H1 (cell line): ENCODE measurements around the gene SPEM3. TPM values are rescaled to one million over a fixed set of nuclear protein-coding genes. Genes with fewer than 3 reads are reported as not detected.

Source experiments
- CTCF ChIA-PET: fragments of 300-600 bp; sonication (Branson Sonifier 250); formaldehyde crosslinking; loops from one replicate; lab custom pipeline; 2021; ENCODE audit not compliant: partially characterized antibody; lab: Charles Lee
- POLR2A ChIA-PET: fragments of 300-600 bp; sonication (Branson Sonifier 250); formaldehyde crosslinking; loops from one replicate; lab custom pipeline; 2021; ENCODE audit warnings: inconsistent platforms; ENCODE audit not compliant: partially characterized antibody; lab: Charles Lee
- DNase-seq, 2 experiments: peaks; one replicate each; pipeline versions ENCODE4 v3.0.0 to v3.0.0-alpha.2; 2010 to 2022; ENCODE audit warnings: low spot score in 2 of 2, low read depth in 1 of 2, mixed read lengths in 1 of 2
- FAIRE-seq: peaks from 2 replicates; lab custom pipeline; 2011; peaks lifted over from hg19 to GRCh38; lab: Jason Lieb, UNC
- H2AFZ ChIP-seq: 2 replicates; pipeline ENCODE4 v1.8.1; 2012; ENCODE audit warnings: low read length, inconsistent platforms
- H2AK5ac ChIP-seq: 2 replicates; pipeline ENCODE4 v1.6.1; 2013; ENCODE audit warnings: low read depth, low read length
- H2BK120ac ChIP-seq: replicated peaks from 2 replicates; pipeline ENCODE3; 2013; ENCODE audit warnings: low read depth, low read length, inconsistent platforms
- H2BK12ac ChIP-seq: 2 replicates; pipeline ENCODE4 v1.6.1; 2013; ENCODE audit warnings: low read depth, low read length
- H2BK15ac ChIP-seq: 2 replicates; pipeline ENCODE4 v1.6.1; 2013; ENCODE audit warnings: low read length
- H2BK20ac ChIP-seq: 2 replicates; pipeline ENCODE4 v1.6.1; 2013; ENCODE audit warnings: low read length
- H2BK5ac ChIP-seq: 2 replicates; pipeline ENCODE4 v1.6.1; 2013; ENCODE audit warnings: low read depth, low read length
- H3K14ac ChIP-seq: 2 replicates; pipeline ENCODE4 v1.6.1; 2013; ENCODE audit warnings: inconsistent platforms; ENCODE audit not compliant: insufficient read length
- H3K18ac ChIP-seq: 2 replicates; pipeline ENCODE4 v1.6.1; 2013; ENCODE audit warnings: low read length; ENCODE audit errors: extremely low read depth
- H3K23ac ChIP-seq: 2 replicates; pipeline ENCODE4 v1.6.1; 2013; ENCODE audit warnings: inconsistent platforms; ENCODE audit not compliant: insufficient read length
- H3K23me2 ChIP-seq: 2 replicates; pipeline ENCODE4 v1.6.1; 2013; ENCODE audit warnings: low read depth, low read length
- H3K27ac ChIP-seq: 2 replicates; pipeline ENCODE4 v1.6.1; 2011; ENCODE audit warnings: low read depth, low read length, inconsistent platforms
- H3K27me3 ChIP-seq, 4 experiments: replicated peaks in 1 of 4; 1 replicate in 1 of 4; 2 replicates in 3 of 4; pipeline versions ENCODE4 v1.6.1 to v1.8.1; 2011 to 2013; ENCODE audit warnings: low read length in 3 of 4, mild to moderate bottlenecking in 3 of 4, inconsistent platforms in 2 of 4, mixed read lengths in 2 of 4, moderate library complexity in 1 of 4; ENCODE audit not compliant: control insufficient read depth in 3 of 4, insufficient read depth in 3 of 4; ENCODE audit errors: extremely low read depth in 1 of 4
- H3K36me3 ChIP-seq, 4 experiments: 2 replicates each; pipeline versions ENCODE4 v1.6.1 to v1.8.1; 2011 to 2013; ENCODE audit warnings: mild to moderate bottlenecking in 4 of 4, low read length in 3 of 4, moderate library complexity in 2 of 4, control low read depth in 1 of 4, inconsistent platforms in 1 of 4; ENCODE audit not compliant: insufficient read depth in 4 of 4, control insufficient read depth in 2 of 4
- H3K4ac ChIP-seq: replicated peaks from 2 replicates; pipeline ENCODE3; 2013; ENCODE audit warnings: low read length, low read depth, mixed read lengths, inconsistent platforms; ENCODE audit not compliant: insufficient read length
- H3K4me1 ChIP-seq, 4 experiments: replicated peaks in 1 of 4; 1 replicate in 1 of 4; 2 replicates in 3 of 4; pipeline versions ENCODE4 v1.6.1 to v1.8.1; 2011 to 2013; ENCODE audit warnings: low read length in 3 of 4, inconsistent platforms in 2 of 4, mixed read lengths in 1 of 4; ENCODE audit not compliant: insufficient read depth in 4 of 4, control insufficient read depth in 3 of 4
- H3K4me2 ChIP-seq, 2 experiments: 2 replicates each; pipeline versions ENCODE4 v1.6.1 to v1.8.1; 2011 to 2013; ENCODE audit warnings: low read depth in 2 of 2, low read length in 2 of 2, control low read depth in 1 of 2, inconsistent platforms in 1 of 2, mild to moderate bottlenecking in 1 of 2; ENCODE audit not compliant: insufficient read depth in 1 of 2
- H3K4me3 ChIP-seq, 4 experiments: fragments of 200-600, 300-600 bp in 1 of 4; sonication (generic), shearing (Covaris generic), sonication (Bioruptor Twin) in 1 of 4; 2 replicates each; pipeline versions ENCODE4 v1.5.1 to v1.8.1; 2011 to 2016; ENCODE audit warnings: low read length in 4 of 4, low read depth in 3 of 4, control low read depth in 2 of 4, inconsistent platforms in 2 of 4, mild to moderate bottlenecking in 2 of 4, mixed read lengths in 1 of 4, moderate library complexity in 1 of 4; ENCODE audit not compliant: insufficient read depth in 2 of 4; ENCODE audit errors: extremely low read depth in 1 of 4
- H3K56ac ChIP-seq: replicated peaks from 2 replicates; pipeline ENCODE3; 2013; ENCODE audit warnings: low read depth, mild to moderate bottlenecking, mixed read lengths, low read length, inconsistent platforms; ENCODE audit not compliant: insufficient read length
- H3K79me1 ChIP-seq: 2 replicates; pipeline ENCODE4 v1.6.1; 2013; ENCODE audit warnings: low read depth, low read length, control low read depth
- H3K79me2 ChIP-seq, 2 experiments: 2 replicates each; pipeline versions ENCODE4 v1.6.1 to v1.8.1; 2012 to 2013; ENCODE audit warnings: low read length in 2 of 2, mild to moderate bottlenecking in 2 of 2, inconsistent platforms in 1 of 2; ENCODE audit not compliant: insufficient read depth in 2 of 2, control insufficient read depth in 1 of 2
- H3K9ac ChIP-seq, 4 experiments: replicated peaks in 1 of 4; 1 replicate in 1 of 4; 2 replicates in 3 of 4; pipeline versions ENCODE4 v1.6.1 to v1.8.1; 2011 to 2013; ENCODE audit warnings: low read depth in 3 of 4, low read length in 3 of 4, control low read depth in 2 of 4, mild to moderate bottlenecking in 2 of 4, moderate library complexity in 2 of 4, inconsistent platforms in 1 of 4; ENCODE audit errors: extremely low read depth in 1 of 4
- H3K9me3 ChIP-seq, 2 experiments: 2 replicates each; pipeline versions ENCODE4 v1.6.1 to v1.8.1; 2012 to 2013; ENCODE audit warnings: mild to moderate bottlenecking in 2 of 2, moderate library complexity in 2 of 2, control low read depth in 1 of 2, inconsistent platforms in 1 of 2, low read depth in 1 of 2, low read length in 1 of 2, mixed read lengths in 1 of 2; ENCODE audit not compliant: insufficient read depth in 2 of 2
- H4K20me1 ChIP-seq, 2 experiments: replicated peaks in 1 of 2; 2 replicates each; pipeline versions ENCODE3 to v1.8.1; 2011 to 2013; ENCODE audit warnings: inconsistent platforms in 2 of 2, low read length in 2 of 2, mild to moderate bottlenecking in 1 of 2; ENCODE audit not compliant: insufficient read depth in 2 of 2, control insufficient read depth in 1 of 2
- H4K5ac ChIP-seq: 2 replicates; pipeline ENCODE4 v1.6.1; 2013; ENCODE audit warnings: low read length, low read depth, mixed read lengths, inconsistent platforms; ENCODE audit not compliant: insufficient read length
- H4K8ac ChIP-seq: 2 replicates; pipeline ENCODE4 v1.8.0; 2013; ENCODE audit warnings: mild to moderate bottlenecking, moderate library complexity, low read length, inconsistent platforms; ENCODE audit not compliant: insufficient read depth; ENCODE audit errors: extremely low read depth
- H4K91ac ChIP-seq: replicated peaks from 2 replicates; pipeline ENCODE3; 2013; ENCODE audit warnings: low read length, mixed read lengths, inconsistent platforms; ENCODE audit not compliant: insufficient read length
- CREB1 ChIP-seq: IDR thresholded peaks from 2 replicates; pipeline ENCODE4 v1.6.1; 2012; ENCODE audit warnings: inconsistent platforms
- E2F6 ChIP-seq: IDR thresholded peaks from 2 replicates; pipeline ENCODE4 v1.6.1; 2012; ENCODE audit warnings: inconsistent platforms
- HDAC2 ChIP-seq, 2 experiments: fragments of 300-600 bp in 1 of 2; sonication (generic) in 1 of 2; IDR thresholded peaks; 2 replicates each; pipeline ENCODE4 v1.6.1; 2011 to 2012; ENCODE audit warnings: low read depth in 2 of 2, low read length in 2 of 2, mild to moderate bottlenecking in 2 of 2, moderate library complexity in 2 of 2, borderline replicate concordance in 1 of 2, inconsistent platforms in 1 of 2
- KDM1A ChIP-seq: fragments of 200-600, 300-600 bp; sonication (generic); IDR thresholded peaks from 2 replicates; pipeline ENCODE4 v1.7.1; 2016; ENCODE audit warnings: mild to moderate bottlenecking, low read length, borderline replicate concordance
- NRF1 ChIP-seq: IDR thresholded peaks from 2 replicates; pipeline ENCODE4 v1.6.1; 2011; ENCODE audit warnings: mild to moderate bottlenecking, low read depth, low read length, improper control_type of control experiment
- RAD21 ChIP-seq, 2 experiments: IDR thresholded peaks in 1 of 2; conservative IDR thresholded peaks in 1 of 2; 2 replicates each; pipeline ENCODE4 v1.6.1; 2011; ENCODE audit warnings: low read depth in 2 of 2, low read length in 2 of 2, improper control_type of control experiment in 1 of 2, inconsistent platforms in 1 of 2, mild to moderate bottlenecking in 1 of 2, moderate library complexity in 1 of 2
- SP1 ChIP-seq: IDR thresholded peaks from 2 replicates; pipeline ENCODE4 v1.6.1; 2011; ENCODE audit warnings: low read depth, low read length
- SP2 ChIP-seq: IDR thresholded peaks from 2 replicates; pipeline ENCODE4 v1.6.1; 2012; ENCODE audit warnings: mild to moderate bottlenecking, low read length, inconsistent platforms
- TAF7 ChIP-seq: optimal IDR thresholded peaks from 2 replicates; pipeline ENCODE3; 2011; ENCODE audit warnings: low read depth, mild to moderate bottlenecking, inconsistent platforms, low read length, moderate library complexity, borderline replicate concordance
- TBP ChIP-seq: IDR thresholded peaks from 2 replicates; pipeline ENCODE4 v1.6.1; 2011; ENCODE audit warnings: low read depth, low read length, improper control_type of control experiment
- TCF12 ChIP-seq: IDR thresholded peaks from 2 replicates; pipeline ENCODE4 v1.6.1; 2011; ENCODE audit warnings: low read depth, mild to moderate bottlenecking, low read length
- USF2 ChIP-seq: IDR thresholded peaks from 2 replicates; pipeline ENCODE4 v1.6.1; 2011; ENCODE audit warnings: low read length, improper control_type of control experiment
- WGBS, 2 experiments: shearing (Covaris generic) in 1 of 2; methylation state at CpG; one replicate each; pipeline versions ENCODE4 v1.1.6 to v1.1.7; 2013 to 2015; ENCODE audit warnings: low lambda C conversion rate in 2 of 2, mixed read lengths in 2 of 2, inconsistent platforms in 1 of 2, low coverage in 1 of 2, missing lambda C conversion rate in 1 of 2; ENCODE audit not compliant: insufficient replicate concordance in 2 of 2, insufficient coverage in 1 of 2, insufficient read length in 1 of 2; ENCODE audit errors: extremely low coverage in 1 of 2, missing lambda C conversion rate in 1 of 2; 5-methylcytosine and 5-hydroxymethylcytosine counted together
- polyA plus RNA-seq, 7 experiments: library from polyadenylated mRNA; depleted of rRNA in 3 of 7; stranded (reverse) in 5 of 7; unstranded in 2 of 7; fragments of >200 nt in 5 of 7; fragments of 200-250 nt in 2 of 7; gene quantifications; 1 replicate in 5 of 7; 2 replicates in 1 of 7; 4 replicates in 1 of 7; pipeline versions ENCODE4 v1.2.1 to v1.2.3, GENCODE V29; 2011 to 2013; ENCODE audit warnings: missing spikeins in 2 of 7, mixed read lengths in 2 of 7
- total RNA-seq: library from RNA; stranded (reverse); fragmentation: NEBNext Ultra II Directional; extraction: Animal tissue kit (Norgen Biotek cat#: 25700); gene quantifications from 2 replicates; pipeline ENCODE4 v1.2.1, GENCODE V29; 2021

SPEM3 gene
- total and polyA plus RNA-seq, 2 of the 8 experiments (the other 6 are each of a cell fraction or from before 2014, with no cell fraction given): 0.02 TPM; not detected in 1

GRCh38 chr17:7442142-7442541, 13.5 kb downstream of the SPEM3 start:
- Histone ChIP-seq H3K4me1 (peaks cover 3 to 27% (median 18%) of the 10 kb centered on the region in 4 experiments), H3K36me3 (no peaks in the 10 kb centered on the region), H3K79me2 (no peaks in the 10 kb centered on the region), H3K9me3 (no peaks in the 10 kb centered on the region), H4K20me1 (no peaks in the 10 kb centered on the region), H4K8ac (no peak overlapping the region), H2BK5ac (no peak overlapping the region), H3K9ac (no peak overlapping the region), H2AFZ (no peak overlapping the region), H3K14ac (no peak overlapping the region), H2BK12ac (peak overlapping the region; percentile 60; the same call in 1 of the 2 replicates), H3K23ac (no peak overlapping the region), H3K4me3 (no peak overlapping the region), H4K91ac (no peak overlapping the region), H4K5ac (no peak overlapping the region), H3K4ac (no peak overlapping the region), H3K4me2 (peak overlapping the region in 1 of 2 experiments; percentile 91; a peak in 1 of 4 replicates), H3K79me1 (no peaks in the 10 kb centered on the region), H2BK15ac (peak overlapping the region; percentile 97; the same call in 1 of the 2 replicates), H2BK20ac (no peak overlapping the region), H3K23me2 (peaks cover 26% of the 10 kb centered on the region; the same call in 1 of the 2 replicates), H3K56ac (no peak overlapping the region), H3K18ac (no peak overlapping the region), H3K27me3 (peaks cover 2 to 18% (median 15%) of the 10 kb centered on the region in 4 experiments), H3K27ac (no peak overlapping the region), H2AK5ac (no peak overlapping the region), H2BK120ac (no peak overlapping the region)
- POLR2A ChIA-PET: interaction anchor here (0.9 to 15.5 kb wide), 10 partner anchors 11 to 245 kb away, joined by 3 to 339 read pairs (median 4); partner anchors contain the start of genes POLR2A, SLC35G6, TMEM256 and TP53
- WGBS, 2 experiments: 95% methylated on average over 2 of the region's 2 CpGs; no CpG with 5 or more reads in 1 of the 2 experiments
- DNase-seq (no peak), FAIRE-seq (no peak)
- CTCF ChIA-PET: interaction anchor here (0.6 to 5.4 kb wide), 11 partner anchors 9 to 129 kb away, joined by 3 to 26 read pairs (median 4); partner anchors contain the start of genes NEURL4, NLGN2, TMEM95 and ZBTB4
- no peak for TF ChIP-seq HDAC2 (IDR thresholded peaks at IDR 0.05; ENCODE audit: borderline replicate concordance in 1 of 2, low read depth in 2 of 2, low read length in 2 of 2)
- TF ChIP-seq TCF12: no peak
- TF ChIP-seq SP2: no peak
- no peak for TF ChIP-seq E2F6
- TF ChIP-seq SP1: no peak
- TF ChIP-seq TAF7: no peak
- no peak for TF ChIP-seq CREB1
- TF ChIP-seq KDM1A: no peak
- TF ChIP-seq TBP: no peak
- no peak for TF ChIP-seq RAD21 (IDR thresholded peaks at IDR 0.05 in 1 of 2, conservative IDR thresholded peaks at IDR 0.05 in 1 of 2; ENCODE audit: low read depth in 2 of 2, low read length in 2 of 2)
- no peak for TF ChIP-seq USF2
- TF ChIP-seq NRF1: no peak
